Measurements from ENCODE around the gene ZNF787.

- TF ChIP-seq, protein P1, sequence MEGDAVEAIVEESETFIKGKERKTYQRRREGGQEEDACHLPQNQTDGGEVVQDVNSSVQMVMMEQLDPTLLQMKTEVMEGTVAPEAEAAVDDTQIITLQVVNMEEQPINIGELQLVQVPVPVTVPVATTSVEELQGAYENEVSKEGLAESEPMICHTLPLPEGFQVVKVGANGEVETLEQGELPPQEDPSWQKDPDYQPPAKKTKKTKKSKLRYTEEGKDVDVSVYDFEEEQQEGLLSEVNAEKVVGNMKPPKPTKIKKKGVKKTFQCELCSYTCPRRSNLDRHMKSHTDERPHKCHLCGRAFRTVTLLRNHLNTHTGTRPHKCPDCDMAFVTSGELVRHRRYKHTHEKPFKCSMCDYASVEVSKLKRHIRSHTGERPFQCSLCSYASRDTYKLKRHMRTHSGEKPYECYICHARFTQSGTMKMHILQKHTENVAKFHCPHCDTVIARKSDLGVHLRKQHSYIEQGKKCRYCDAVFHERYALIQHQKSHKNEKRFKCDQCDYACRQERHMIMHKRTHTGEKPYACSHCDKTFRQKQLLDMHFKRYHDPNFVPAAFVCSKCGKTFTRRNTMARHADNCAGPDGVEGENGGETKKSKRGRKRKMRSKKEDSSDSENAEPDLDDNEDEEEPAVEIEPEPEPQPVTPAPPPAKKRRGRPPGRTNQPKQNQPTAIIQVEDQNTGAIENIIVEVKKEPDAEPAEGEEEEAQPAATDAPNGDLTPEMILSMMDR (conservative IDR thresholded peaks at IDR 0.05; ENCODE audit: low read depth, low read length) = no peak
- TF ChIP-seq POLR2A (IDR thresholded peaks at IDR 0.05; ENCODE audit: low read depth, low read length) (no peak), RFX5 (IDR thresholded peaks at IDR 0.05; ENCODE audit: low read depth, low read length) (no peak)
Measured at GRCh38 chr19:56158170-56158757, 37.2 kb upstream of the ZNF787 start.

Measured in IMR-90 (cell line).